PC-9 (cell line): Measurements from ENCODE around the gene ITM2C. TPM values are rescaled to one million over a fixed set of nuclear protein-coding genes. Genes with fewer than 3 reads are reported as not detected.

ENCODE experiments used
- BruUV-seq: library from RNA; stranded (reverse); fragments of 400-500 nt; replicated peaks from 2 replicates; lab custom pipeline; 2021; lab: Mats Ljungman, UMichigan
- CTCF ChIA-PET: fragments of 300-600 bp; sonication (Branson Sonifier 250); formaldehyde crosslinking; loops from one replicate; lab custom pipeline; 2022; ENCODE audit warnings: antibody characterized with exemption; lab: Charles Lee
- POLR2A ChIA-PET: fragments of 300-600 bp; sonication (Branson Sonifier 250); formaldehyde crosslinking; loops from one replicate; lab custom pipeline; 2022; ENCODE audit warnings: antibody characterized with exemption; ENCODE audit not compliant: unreplicated experiment; lab: Charles Lee
- DNase-seq, 2 experiments: peaks; one replicate each; pipeline versions ENCODE4 v3.0.0 to v3.0.0-alpha.2; 2015 to 2022; ENCODE audit warnings: mixed read lengths in 1 of 2
- H2AFZ ChIP-seq: fragments of 200-600 bp; sonication (generic); 2 replicates; pipeline ENCODE4 v1.8.1; 2017; ENCODE audit warnings: antibody characterized with exemption
- H3F3A ChIP-seq: fragments of 200-600 bp; sonication (generic); 2 replicates; pipeline ENCODE4 v1.8.1; 2017; ENCODE audit warnings: antibody characterized with exemption, mild to moderate bottlenecking, low read depth; ENCODE audit not compliant: insufficient read depth
- H3K27ac ChIP-seq: fragments of 200-600 bp; sonication (generic); 2 replicates; pipeline ENCODE4 v1.6.1; 2016; ENCODE audit warnings: mixed run types
- H3K27me3 ChIP-seq: fragments of 200-600 bp; sonication (generic); 2 replicates; pipeline ENCODE4 v1.6.1; 2016; ENCODE audit warnings: low read depth, mixed run types; ENCODE audit not compliant: insufficient read depth
- H3K36me3 ChIP-seq: fragments of 200-600 bp; sonication (generic); 2 replicates; pipeline ENCODE4 v1.6.1; 2016; ENCODE audit warnings: low read depth, mixed run types
- H3K4me1 ChIP-seq: fragments of 200-600 bp; sonication (generic); replicated peaks from 2 replicates; pipeline ENCODE4 v1.6.1; 2016; ENCODE audit warnings: mixed run types; ENCODE audit not compliant: insufficient read depth
- H3K4me2 ChIP-seq: fragments of 200-600 bp; sonication (generic); 2 replicates; pipeline ENCODE4 v1.6.1; 2017; ENCODE audit warnings: mixed run types
- H3K4me3 ChIP-seq: fragments of 200-600 bp; sonication (generic); 2 replicates; pipeline ENCODE4 v1.6.1; 2016; ENCODE audit warnings: mixed run types
- H3K79me2 ChIP-seq: fragments of 200-600 bp; sonication (generic); 2 replicates; pipeline ENCODE4 v1.6.1; 2017; ENCODE audit warnings: low read depth, mixed run types
- H3K9me2 ChIP-seq: fragments of 200-600 bp; sonication (generic); 2 replicates; pipeline ENCODE4 v1.8.1; 2017; ENCODE audit warnings: mild to moderate bottlenecking; ENCODE audit not compliant: insufficient read depth
- H3K9me3 ChIP-seq: fragments of 200-600 bp; sonication (generic); 2 replicates; pipeline ENCODE4 v1.8.1; 2016; ENCODE audit warnings: low read depth; ENCODE audit not compliant: insufficient read depth
- H4K20me1 ChIP-seq: fragments of 200-600 bp; sonication (generic); 2 replicates; pipeline ENCODE4 v1.8.1; 2017; ENCODE audit not compliant: insufficient read depth
- EZH2 ChIP-seq: fragments of 200-600 bp; sonication (generic); IDR thresholded peaks from 2 replicates; pipeline ENCODE4 v1.8.0; 2017; ENCODE audit warnings: antibody characterized with exemption, low read depth
- intact Hi-C: fragments of 100-400 bp; cut with micrococcal nuclease; formaldehyde crosslinking; loops from one replicate; pipeline ENCODE4 v1.10.0; 2022; ENCODE audit not compliant: unreplicated experiment
- total RNA-seq: library from RNA; stranded (reverse); gene quantifications from 2 replicates; pipeline ENCODE4 v1.2.3, GENCODE V29; 2021
- TF ChIP-seq, protein P1 (sequence below): fragments of 200-600 bp; sonication (generic); conservative IDR thresholded peaks from 2 replicates; pipeline ENCODE4 v1.6.1; 2017; ENCODE audit warnings: mixed run types, antibody characterized with exemption, mild to moderate bottlenecking, moderate library complexity

Gene ITM2C
- total RNA-seq, 1 experiment from 2014 or later = 76.0 TPM

DNA sequence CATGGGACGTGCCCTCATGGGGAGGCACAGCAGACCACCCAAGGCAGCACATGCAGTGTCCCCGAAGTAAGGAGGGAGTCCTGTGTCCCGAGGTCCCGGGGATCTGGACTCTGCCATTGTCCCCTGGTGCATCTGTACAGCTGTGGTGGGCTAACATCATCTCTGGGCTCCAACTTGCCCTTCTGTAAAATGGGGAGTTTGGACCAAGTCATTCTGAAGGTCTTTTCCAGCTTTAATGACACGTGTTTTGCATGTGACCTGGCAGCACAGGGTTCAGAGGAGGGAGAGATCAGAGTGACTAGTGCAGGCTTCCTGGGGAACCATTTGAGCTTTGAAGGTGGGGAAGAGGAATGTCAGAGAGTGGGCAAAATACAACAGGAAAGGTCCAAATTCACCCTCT is 21.5 kb downstream of the ITM2C start:
- no peaks in the 10 kb centered on the region for H3K27me3 ChIP-seq
- CTCF ChIA-PET = no interaction called here
- H3K4me1 ChIP-seq = no peaks in the 10 kb centered on the region
- DNase-seq = no peak
- H3K79me2 ChIP-seq = no peaks in the 10 kb centered on the region
- TF ChIP-seq EZH2 = no peak
- TF ChIP-seq, protein P1, sequence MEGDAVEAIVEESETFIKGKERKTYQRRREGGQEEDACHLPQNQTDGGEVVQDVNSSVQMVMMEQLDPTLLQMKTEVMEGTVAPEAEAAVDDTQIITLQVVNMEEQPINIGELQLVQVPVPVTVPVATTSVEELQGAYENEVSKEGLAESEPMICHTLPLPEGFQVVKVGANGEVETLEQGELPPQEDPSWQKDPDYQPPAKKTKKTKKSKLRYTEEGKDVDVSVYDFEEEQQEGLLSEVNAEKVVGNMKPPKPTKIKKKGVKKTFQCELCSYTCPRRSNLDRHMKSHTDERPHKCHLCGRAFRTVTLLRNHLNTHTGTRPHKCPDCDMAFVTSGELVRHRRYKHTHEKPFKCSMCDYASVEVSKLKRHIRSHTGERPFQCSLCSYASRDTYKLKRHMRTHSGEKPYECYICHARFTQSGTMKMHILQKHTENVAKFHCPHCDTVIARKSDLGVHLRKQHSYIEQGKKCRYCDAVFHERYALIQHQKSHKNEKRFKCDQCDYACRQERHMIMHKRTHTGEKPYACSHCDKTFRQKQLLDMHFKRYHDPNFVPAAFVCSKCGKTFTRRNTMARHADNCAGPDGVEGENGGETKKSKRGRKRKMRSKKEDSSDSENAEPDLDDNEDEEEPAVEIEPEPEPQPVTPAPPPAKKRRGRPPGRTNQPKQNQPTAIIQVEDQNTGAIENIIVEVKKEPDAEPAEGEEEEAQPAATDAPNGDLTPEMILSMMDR = no peak
- no peak overlapping the region for H2AFZ ChIP-seq
- no TSS peak for BruUV-seq
- H3F3A ChIP-seq = no peaks in the 10 kb centered on the region
- no peak overlapping the region for H3K27ac ChIP-seq
- POLR2A ChIA-PET = interaction anchor here (0.6 kb wide), 1 partner anchor 15 kb away, joined by 4 read pairs; no protein-coding TSS in a partner anchor
- no peaks in the 10 kb centered on the region for H3K36me3 ChIP-seq
- intact Hi-C loops = no loop called here
- no peak overlapping the region for H3K4me3 ChIP-seq
- H3K9me3 ChIP-seq = no peaks in the 10 kb centered on the region
- no peak overlapping the region for H3K4me2 ChIP-seq
- H4K20me1 ChIP-seq = no peaks in the 10 kb centered on the region
- no peaks in the 10 kb centered on the region for H3K9me2 ChIP-seq

DNA sequence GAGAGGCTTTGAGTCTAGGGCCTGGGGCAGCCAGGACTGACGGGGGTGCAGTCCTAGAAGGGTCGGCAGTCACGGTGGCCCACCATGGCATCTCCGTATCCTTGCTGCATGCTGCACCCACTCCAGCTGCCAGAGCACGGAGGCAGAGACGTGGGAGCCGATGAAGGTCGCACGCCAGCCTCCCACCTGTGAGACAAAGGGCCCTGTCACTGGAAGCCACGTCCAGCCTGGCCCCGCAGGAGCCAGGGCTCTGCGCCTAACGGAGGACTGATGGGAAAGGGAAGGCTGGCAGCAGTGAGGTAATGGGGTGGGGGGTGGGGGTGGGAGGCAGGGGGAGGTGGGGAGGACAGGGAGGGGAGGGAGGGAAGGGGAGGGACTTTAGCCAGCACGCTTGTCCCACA is 21.9 kb downstream of the ITM2C start:
- Histone ChIP-seq H4K20me1 (no peaks in the 10 kb centered on the region), H3K9me3 (no peaks in the 10 kb centered on the region), H3K79me2 (no peaks in the 10 kb centered on the region), H3K36me3 (no peaks in the 10 kb centered on the region), H2AFZ (no peak overlapping the region), H3K4me3 (no peak overlapping the region), H3K4me2 (no peak overlapping the region), H3F3A (no peaks in the 10 kb centered on the region), H3K27me3 (no peaks in the 10 kb centered on the region), H3K4me1 (no peaks in the 10 kb centered on the region), H3K9me2 (no peaks in the 10 kb centered on the region), H3K27ac (no peak overlapping the region)
- ChIA-PET POLR2A (no interaction called here), CTCF (no interaction called here)
- DNase-seq = no peak
- BruUV-seq = no TSS peak
- intact Hi-C loops = no loop called here
- TF ChIP-seq, protein P1 = no peak
- no peak for TF ChIP-seq EZH2

DNA sequence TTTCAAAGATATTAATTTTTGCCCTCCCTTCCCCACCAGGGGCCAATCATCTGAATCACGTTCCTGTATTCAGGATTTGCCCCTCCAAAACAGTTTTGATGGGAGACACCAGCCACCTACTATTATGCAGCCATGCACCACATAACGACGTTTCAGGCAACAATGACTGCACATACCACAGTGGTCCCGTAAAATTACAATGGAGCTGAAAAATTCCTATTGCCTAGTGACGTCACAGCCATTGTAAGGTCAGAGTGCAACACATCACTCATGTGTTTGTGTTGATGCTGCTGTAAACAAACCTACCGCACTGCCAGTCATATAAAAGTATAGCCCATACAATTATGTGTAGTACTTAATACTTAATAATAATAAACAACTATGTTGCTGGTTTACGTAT is 22.6 kb downstream of the ITM2C start:
- no peak overlapping the region for H3K4me2 ChIP-seq
- ChIA-PET POLR2A (no interaction called here), CTCF (interaction anchor here (0.7 kb wide), 1 partner anchor 381 kb away, joined by 6 read pairs; no protein-coding TSS in a partner anchor)
- peaks cover 1% of the 10 kb centered on the region for H3K27me3 ChIP-seq
- H3K4me1 ChIP-seq = no peaks in the 10 kb centered on the region
- intact Hi-C loops = no loop called here
- no peaks in the 10 kb centered on the region for H3F3A ChIP-seq
- H3K27ac ChIP-seq = no peak overlapping the region
- no peak for DNase-seq
- H3K4me3 ChIP-seq = no peak overlapping the region
- H4K20me1 ChIP-seq = no peaks in the 10 kb centered on the region
- no TSS peak for BruUV-seq
- no peaks in the 10 kb centered on the region for H3K79me2 ChIP-seq
- H3K36me3 ChIP-seq = no peaks in the 10 kb centered on the region
- TF ChIP-seq EZH2 = no peak
- TF ChIP-seq, protein P1 = no peak
- H2AFZ ChIP-seq = no peak overlapping the region
- no peaks in the 10 kb centered on the region for H3K9me2 ChIP-seq
- H3K9me3 ChIP-seq = no peaks in the 10 kb centered on the region
